SK-N-SH (cell line): ENCODE data around the gene PRRX2. TPM values are rescaled to one million over a fixed set of nuclear protein-coding genes. Genes with fewer than 3 reads are reported as not detected.

Experiments used
- CTCF ChIA-PET: fragments of 300-600, 350-600 bp; formaldehyde crosslinking; extraction: SDS; loops from one replicate; lab custom pipeline; 2021; lab: Yijun Ruan, JAX
- POLR2A ChIA-PET: fragments of 350-600 bp; sonication (Branson Sonifier 250); formaldehyde crosslinking; extraction: SDS; loops from one replicate; lab custom pipeline; 2020; ENCODE audit warnings: antibody characterized with exemption, inconsistent platforms; lab: Yijun Ruan, JAX
- DNase-seq: peaks from one replicate; pipeline ENCODE4 v3.0.0; 2012
- H2AFZ ChIP-seq: fragments of 200-600 bp; sonication (generic); 2 replicates; pipeline ENCODE4 v1.8.1; 2016; ENCODE audit warnings: antibody characterized with exemption, mild to moderate bottlenecking, low read depth
- H3F3A ChIP-seq: fragments of 200-600 bp; sonication (generic); replicated peaks from 2 replicates; pipeline ENCODE3; 2016; ENCODE audit warnings: antibody characterized with exemption, mild to moderate bottlenecking; ENCODE audit not compliant: insufficient read depth
- H3K27ac ChIP-seq, 2 experiments: fragments of 200-500 bp in 1 of 2; fragments of 200-600 bp in 1 of 2; sonication (Bioruptor generic) in 1 of 2; sonication (generic), shearing (Covaris generic) in 1 of 2; 2 replicates each; pipeline versions ENCODE4 v1.5.1 to v1.6.1; 2014 to 2016; ENCODE audit warnings: low read depth in 2 of 2, inconsistent platforms in 1 of 2, low read length in 1 of 2, mild to moderate bottlenecking in 1 of 2, mixed read lengths in 1 of 2
- H3K27me3 ChIP-seq: fragments of 200-600 bp; sonication (generic), shearing (Covaris generic); 2 replicates; pipeline ENCODE4 v1.6.1; 2016; ENCODE audit warnings: mixed run types; ENCODE audit not compliant: insufficient read depth
- H3K36me3 ChIP-seq, 2 experiments: fragments of 200-500 bp in 1 of 2; fragments of 200-600 bp in 1 of 2; sonication (Bioruptor generic) in 1 of 2; sonication (generic) in 1 of 2; replicated peaks in 1 of 2; 2 replicates each; pipeline versions ENCODE3 to v1.5.1; 2014 to 2016; ENCODE audit warnings: low read length in 1 of 2, mild to moderate bottlenecking in 1 of 2; ENCODE audit not compliant: insufficient read depth in 2 of 2, control insufficient read depth in 1 of 2
- H3K4me1 ChIP-seq, 2 experiments: fragments of 200-500 bp in 1 of 2; fragments of 200-600 bp in 1 of 2; sonication (Bioruptor generic) in 1 of 2; sonication (generic), shearing (Covaris generic) in 1 of 2; 2 replicates each; pipeline versions ENCODE4 v1.5.1 to v1.6.1; 2014 to 2016; ENCODE audit warnings: low read depth in 1 of 2, low read length in 1 of 2, mixed run types in 1 of 2; ENCODE audit not compliant: insufficient read depth in 2 of 2, control insufficient read depth in 1 of 2
- H3K4me2 ChIP-seq: fragments of 200-600 bp; sonication (generic), shearing (Covaris generic); 2 replicates; pipeline ENCODE4 v1.6.1; 2017; ENCODE audit warnings: mixed run types
- H3K4me3 ChIP-seq, 2 experiments: fragments of 200-500 bp in 1 of 2; fragments of 200-600 bp in 1 of 2; sonication (Bioruptor generic) in 1 of 2; sonication (generic), shearing (Covaris generic) in 1 of 2; 2 replicates each; pipeline versions ENCODE4 v1.5.1 to v1.8.1; 2014 to 2016; ENCODE audit warnings: low read depth in 2 of 2, inconsistent platforms in 1 of 2, low read length in 1 of 2, mild to moderate bottlenecking in 1 of 2, mixed read lengths in 1 of 2, moderate library complexity in 1 of 2
- H3K79me2 ChIP-seq: fragments of 200-600 bp; sonication (generic); 2 replicates; pipeline ENCODE4 v1.8.1; 2017; ENCODE audit warnings: mild to moderate bottlenecking; ENCODE audit not compliant: insufficient read depth
- H3K9ac ChIP-seq: fragments of 200-600 bp; sonication (generic); 2 replicates; pipeline ENCODE4 v1.6.1; 2017; ENCODE audit warnings: mixed run types
- H3K9me2 ChIP-seq: fragments of 200-600 bp; sonication (generic); 2 replicates; pipeline ENCODE4 v1.6.1; 2017; ENCODE audit warnings: mixed run types
- H3K9me3 ChIP-seq: fragments of 200-600 bp; sonication (generic); 2 replicates; pipeline ENCODE4 v1.6.1; 2017; ENCODE audit warnings: mixed run types, mild to moderate bottlenecking, moderate library complexity
- H4K20me1 ChIP-seq: fragments of 200-600 bp; sonication (generic); 2 replicates; pipeline ENCODE4 v1.6.1; 2017; ENCODE audit warnings: mild to moderate bottlenecking, mixed run types; ENCODE audit not compliant: insufficient read depth
- CTCF ChIP-seq: fragments of 200-600 bp; sonication (generic); IDR thresholded peaks from 2 replicates; pipeline ENCODE4 v1.6.1; 2017; ENCODE audit warnings: antibody characterized with exemption, mild to moderate bottlenecking, moderate library complexity
- ELF1 ChIP-seq: IDR thresholded peaks from 2 replicates; pipeline ENCODE4 v1.4.0; 2012
- FOSL2 ChIP-seq: IDR thresholded peaks from 2 replicates; pipeline ENCODE4 v1.4.0; 2012; ENCODE audit warnings: low read depth, mild to moderate bottlenecking, moderate library complexity, borderline replicate concordance
- FOXJ3 ChIP-seq: sonication (generic); formaldehyde crosslinking; IDR thresholded peaks from 2 replicates; pipeline ENCODE4 v1.5.1; 2020; ENCODE audit warnings: mild to moderate bottlenecking, missing genetic modification reagents
- FOXM1 ChIP-seq: IDR thresholded peaks from 2 replicates; pipeline ENCODE4 v1.4.0; 2012; ENCODE audit warnings: low read depth, mild to moderate bottlenecking
- GABPA ChIP-seq: IDR thresholded peaks from 2 replicates; pipeline ENCODE4 v1.4.0; 2012; ENCODE audit warnings: low read depth, mild to moderate bottlenecking
- IRF3 ChIP-seq: fragments of 150-350 bp; IDR thresholded peaks from 2 replicates; pipeline ENCODE4 v1.6.1; 2016; ENCODE audit warnings: mild to moderate bottlenecking, low read depth, low read length
- MXI1 ChIP-seq: IDR thresholded peaks from 2 replicates; pipeline ENCODE4 v1.6.1; 2012; ENCODE audit warnings: mild to moderate bottlenecking, low read depth, low read length, improper control_type of control experiment
- POLR2AphosphoS5 ChIP-seq: IDR thresholded peaks from 2 replicates; pipeline ENCODE4 v1.6.1; 2012; ENCODE audit warnings: low read depth, low read length
- RAD21 ChIP-seq: IDR thresholded peaks from 2 replicates; pipeline ENCODE4 v1.6.1; 2012; ENCODE audit warnings: mild to moderate bottlenecking, low read length
- RCOR1 ChIP-seq: fragments of 150-350 bp; IDR thresholded peaks from 2 replicates; pipeline ENCODE4 v1.6.1; 2017; ENCODE audit warnings: antibody characterized with exemption, low read length
- RFX5 ChIP-seq: IDR thresholded peaks from 2 replicates; pipeline ENCODE4 v1.6.1; 2012; ENCODE audit warnings: mild to moderate bottlenecking, improper control_type of control experiment, low read length
- RXRA ChIP-seq: IDR thresholded peaks from 2 replicates; pipeline ENCODE4 v1.4.0; 2012; ENCODE audit warnings: low read depth, mild to moderate bottlenecking, borderline replicate concordance
- TCF12 ChIP-seq: IDR thresholded peaks from 2 replicates; pipeline ENCODE4 v1.4.0; 2012
- USF2 ChIP-seq: fragments of 150-350 bp; IDR thresholded peaks from 2 replicates; pipeline ENCODE4 v1.6.1; 2017; ENCODE audit warnings: antibody characterized with exemption, low read length, low read depth, borderline replicate concordance
- ZBTB33 ChIP-seq: IDR thresholded peaks from 2 replicates; pipeline ENCODE4 v1.4.0; 2012; ENCODE audit warnings: low read depth, borderline replicate concordance
- WGBS: methylation state at CpG from one replicate; pipeline ENCODE4 v1.1.6; 2017; ENCODE audit warnings: low lambda C conversion rate; 5-methylcytosine and 5-hydroxymethylcytosine counted together
- polyA plus RNA-seq, 3 experiments: library from polyadenylated mRNA; depleted of rRNA; stranded (reverse); fragments of >200 nt; gene quantifications; 2 replicates each; pipeline ENCODE4 v1.2.3, GENCODE V29; 2012

The PRRX2 gene
- polyA plus RNA-seq, 1 of the 3 experiments (the other 2 are of a cell fraction): 0.84 TPM

- TF ChIP-seq IRF3: no peak
- TF ChIP-seq RFX5: no peak
- TF ChIP-seq ELF1: no peak
- TF ChIP-seq TCF12: no peak
- no peak for TF ChIP-seq FOXJ3 (CRISPR knock-in tag)
- no peak for TF ChIP-seq RAD21
- TF ChIP-seq RXRA: no peak
- TF ChIP-seq MXI1: no peak
- no peak for TF ChIP-seq RCOR1
These were observed 30.4 kb downstream of the PRRX2 start (continued) for GRCh38 chr9:129695870-129696269.

- peak; percentile 96 for DNase-seq
These were observed 31.7 kb downstream of the PRRX2 start for GRCh38 chr9:129696944-129697655.

More at GRCh38 chr9:129696944-129697655, 31.7 kb downstream of the PRRX2 start:
- Histone ChIP-seq H3K4me1 (peaks cover 0 to 18% of the 10 kb centered on the region in 2 experiments; a peak in 2 of 4 replicates), H2AFZ (no peak overlapping the region; the same call in 1 of the 2 replicates), H3K4me2 (peak overlapping the region; percentile 60; the same call in 1 of the 2 replicates), H3K4me3 (peak overlapping the region in 1 of 2 experiments; percentile 42; a peak in 3 of 4 replicates), H3K9me3 (no peaks in the 10 kb centered on the region)
- 29% methylated on average over 18 of the region's 71 CpGs for WGBS
- CTCF ChIA-PET: interaction anchor here (0.9 to 4.9 kb wide), 10 partner anchors 17 to 86 kb away, joined by 3 to 31 read pairs (median 4); partner anchors contain the start of gene ASB6
- peak; percentile 46; the same call in 1 of the 2 replicates for TF ChIP-seq MXI1
- no peak for TF ChIP-seq CTCF
- no peak for TF ChIP-seq FOXM1
- TF ChIP-seq ZBTB33: no peak
- TF ChIP-seq ELF1: no peak
- no peak for TF ChIP-seq FOSL2
- no peak for TF ChIP-seq POLR2AphosphoS5
- no peak for TF ChIP-seq GABPA
- no peak for TF ChIP-seq USF2
- TF ChIP-seq, all 33 proteins: peak for 1
- peak overlapping the region in 1 of 2 experiments; percentile 88; a peak in 2 of 4 replicates for H3K27ac ChIP-seq
- no peaks in the 10 kb centered on the region for H3K36me3 ChIP-seq
- no peaks in the 10 kb centered on the region for H3K9me2 ChIP-seq
- POLR2A ChIA-PET: interaction anchor here (0.6 to 1.6 kb wide), 6 partner anchors 18 to 1363 kb away, joined by 3 to 6 read pairs (median 4); partner anchors contain the start of gene ASB6
- H3K27me3 ChIP-seq: no peaks in the 10 kb centered on the region
- H3F3A ChIP-seq: peaks cover 4% of the 10 kb centered on the region
- H4K20me1 ChIP-seq: no peaks in the 10 kb centered on the region
- no peaks in the 10 kb centered on the region for H3K79me2 ChIP-seq
- H3K9ac ChIP-seq: no peak overlapping the region
